Glutamatergic neuron (in vitro differentiated cells): ENCODE measurements around the gene SMIM17. TPM values are rescaled to one million over a fixed set of nuclear protein-coding genes. Genes with fewer than 3 reads are reported as not detected.

Source experiments
- DNase-seq: peaks from one replicate; pipeline ENCODE4 v3.0.0; 2022
- H3K27ac Mint-ChIP-seq: one replicate; pipeline ENCODE4 v1.8.0; 2020; ENCODE audit warnings: mild to moderate bottlenecking, mixed read lengths, inconsistent platforms; ENCODE audit not compliant: unreplicated experiment
- H3K27me3 Mint-ChIP-seq: one replicate; pipeline ENCODE4 v1.8.0; 2020; ENCODE audit warnings: mild to moderate bottlenecking, moderate library complexity, mixed read lengths, inconsistent platforms; ENCODE audit not compliant: unreplicated experiment
- H3K36me3 Mint-ChIP-seq: one replicate; pipeline ENCODE4 v1.8.0; 2020; ENCODE audit warnings: mild to moderate bottlenecking, mixed read lengths, inconsistent platforms; ENCODE audit not compliant: unreplicated experiment
- H3K4me1 Mint-ChIP-seq: one replicate; pipeline ENCODE4 v1.8.0; 2020; ENCODE audit warnings: mild to moderate bottlenecking, low read depth, mixed read lengths, inconsistent platforms; ENCODE audit not compliant: unreplicated experiment
- H3K4me3 Mint-ChIP-seq: one replicate; pipeline ENCODE4 v1.8.0; 2020; ENCODE audit warnings: mild to moderate bottlenecking, mixed read lengths, inconsistent platforms; ENCODE audit not compliant: unreplicated experiment
- H3K9me3 Mint-ChIP-seq: one replicate; pipeline ENCODE4 v1.8.0; 2020; ENCODE audit warnings: mild to moderate bottlenecking, moderate library complexity, mixed read lengths, inconsistent platforms; ENCODE audit not compliant: unreplicated experiment
- total RNA-seq: library from RNA; stranded (reverse); fragmentation: NEBNext Ultra II Directional; extraction: Animal tissue kit (Norgen Biotek cat#: 25700); gene quantifications from one replicate; pipeline ENCODE4 v1.2.1, GENCODE V29; 2021; ENCODE audit not compliant: unreplicated experiment
- TF ChIP-seq, protein P1 (sequence below): fragments of 200-600 bp; sonication (generic); IDR thresholded peaks from one replicate; pipeline ENCODE4 v1.5.0; 2021; ENCODE audit not compliant: partially characterized antibody, unreplicated experiment

Gene SMIM17
- total RNA-seq, 1 donor from 2014 or later: 2.7 TPM

DNA sequence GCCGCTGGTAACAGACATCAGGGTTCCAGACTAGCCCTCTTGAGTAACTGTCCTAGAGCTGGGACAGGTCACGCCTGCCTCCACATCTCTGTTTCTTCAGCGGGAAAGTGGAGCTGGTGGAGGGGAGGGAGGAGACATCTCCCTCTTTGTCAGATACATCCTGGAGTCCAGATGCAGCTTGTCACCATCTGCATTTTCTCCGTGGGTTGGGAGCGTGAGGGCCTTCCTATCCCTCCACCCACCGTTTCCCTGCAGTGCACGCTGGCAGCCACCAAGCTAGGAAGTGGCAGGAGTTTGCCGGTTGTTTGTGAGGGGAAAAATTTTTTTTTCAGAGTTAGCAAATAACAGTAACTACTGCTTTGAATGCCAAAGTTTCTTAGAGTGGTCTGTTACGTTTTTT lies 20.0 kb upstream of the SMIM17 start:
- Mint-ChIP-seq H3K27ac (no peak overlapping the region), H3K4me1 (no peaks in the 10 kb centered on the region), H3K4me3 (no peak overlapping the region), H3K9me3 (peaks cover 33% of the 10 kb centered on the region), H3K27me3 (peaks cover 6% of the 10 kb centered on the region), H3K36me3 (peaks cover 40% of the 10 kb centered on the region)
- no peak for DNase-seq
- TF ChIP-seq, protein P1, sequence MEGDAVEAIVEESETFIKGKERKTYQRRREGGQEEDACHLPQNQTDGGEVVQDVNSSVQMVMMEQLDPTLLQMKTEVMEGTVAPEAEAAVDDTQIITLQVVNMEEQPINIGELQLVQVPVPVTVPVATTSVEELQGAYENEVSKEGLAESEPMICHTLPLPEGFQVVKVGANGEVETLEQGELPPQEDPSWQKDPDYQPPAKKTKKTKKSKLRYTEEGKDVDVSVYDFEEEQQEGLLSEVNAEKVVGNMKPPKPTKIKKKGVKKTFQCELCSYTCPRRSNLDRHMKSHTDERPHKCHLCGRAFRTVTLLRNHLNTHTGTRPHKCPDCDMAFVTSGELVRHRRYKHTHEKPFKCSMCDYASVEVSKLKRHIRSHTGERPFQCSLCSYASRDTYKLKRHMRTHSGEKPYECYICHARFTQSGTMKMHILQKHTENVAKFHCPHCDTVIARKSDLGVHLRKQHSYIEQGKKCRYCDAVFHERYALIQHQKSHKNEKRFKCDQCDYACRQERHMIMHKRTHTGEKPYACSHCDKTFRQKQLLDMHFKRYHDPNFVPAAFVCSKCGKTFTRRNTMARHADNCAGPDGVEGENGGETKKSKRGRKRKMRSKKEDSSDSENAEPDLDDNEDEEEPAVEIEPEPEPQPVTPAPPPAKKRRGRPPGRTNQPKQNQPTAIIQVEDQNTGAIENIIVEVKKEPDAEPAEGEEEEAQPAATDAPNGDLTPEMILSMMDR: no peak

DNA sequence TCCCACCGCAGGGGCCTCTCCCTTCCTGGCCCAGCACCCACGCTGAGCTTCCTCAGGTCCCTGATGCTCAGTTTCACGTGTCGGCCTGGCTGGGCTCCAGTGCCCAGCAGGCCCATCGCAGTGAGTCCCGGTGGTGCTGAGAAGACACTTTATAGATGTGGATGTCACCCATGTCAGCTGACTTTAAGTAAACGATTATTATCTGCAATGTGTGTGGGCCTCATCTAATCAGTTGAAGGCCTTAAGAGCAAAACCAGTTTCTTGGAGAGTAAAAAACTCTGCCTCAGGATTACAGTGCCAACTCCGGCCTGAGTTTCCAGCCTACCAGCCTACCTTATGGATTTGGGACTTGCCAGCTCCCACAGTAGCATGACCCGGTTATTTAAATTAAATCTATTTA lies 17.3 kb upstream of the SMIM17 start:
- H3K4me3 Mint-ChIP-seq: no peak overlapping the region
- H3K27me3 Mint-ChIP-seq: peaks cover 6% of the 10 kb centered on the region
- peaks cover 40% of the 10 kb centered on the region for H3K36me3 Mint-ChIP-seq
- DNase-seq: no peak
- TF ChIP-seq, protein P1: no peak
- no peak overlapping the region for H3K27ac Mint-ChIP-seq
- peaks cover 35% of the 10 kb centered on the region for H3K9me3 Mint-ChIP-seq
- no peaks in the 10 kb centered on the region for H3K4me1 Mint-ChIP-seq

DNA sequence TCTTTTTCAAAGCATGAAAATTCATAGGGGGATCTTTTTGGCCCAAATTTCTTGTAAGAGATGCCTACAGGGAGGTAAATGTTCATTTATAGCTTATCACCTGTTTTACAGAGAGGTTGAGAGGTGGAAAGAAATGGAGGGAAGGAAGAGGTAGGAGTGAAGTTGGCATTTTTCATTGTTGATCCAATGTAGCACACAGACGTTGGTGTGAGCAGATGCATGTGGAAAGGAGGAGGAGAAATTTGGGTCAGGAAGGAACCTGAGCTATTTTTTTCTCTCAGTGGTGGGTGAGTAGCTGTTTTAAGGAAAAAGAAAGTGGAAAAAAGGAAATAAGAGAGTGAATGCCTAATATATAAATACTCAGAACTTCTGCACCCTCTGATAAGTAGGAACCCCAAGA lies 9.9 kb upstream of the SMIM17 start:
- Mint-ChIP-seq H3K36me3 (peaks cover 42% of the 10 kb centered on the region), H3K27ac (no peak overlapping the region), H3K4me3 (no peak overlapping the region), H3K9me3 (peaks cover 27% of the 10 kb centered on the region), H3K4me1 (no peaks in the 10 kb centered on the region), H3K27me3 (peaks cover 10% of the 10 kb centered on the region)
- DNase-seq: no peak
- TF ChIP-seq, protein P1: no peak

DNA sequence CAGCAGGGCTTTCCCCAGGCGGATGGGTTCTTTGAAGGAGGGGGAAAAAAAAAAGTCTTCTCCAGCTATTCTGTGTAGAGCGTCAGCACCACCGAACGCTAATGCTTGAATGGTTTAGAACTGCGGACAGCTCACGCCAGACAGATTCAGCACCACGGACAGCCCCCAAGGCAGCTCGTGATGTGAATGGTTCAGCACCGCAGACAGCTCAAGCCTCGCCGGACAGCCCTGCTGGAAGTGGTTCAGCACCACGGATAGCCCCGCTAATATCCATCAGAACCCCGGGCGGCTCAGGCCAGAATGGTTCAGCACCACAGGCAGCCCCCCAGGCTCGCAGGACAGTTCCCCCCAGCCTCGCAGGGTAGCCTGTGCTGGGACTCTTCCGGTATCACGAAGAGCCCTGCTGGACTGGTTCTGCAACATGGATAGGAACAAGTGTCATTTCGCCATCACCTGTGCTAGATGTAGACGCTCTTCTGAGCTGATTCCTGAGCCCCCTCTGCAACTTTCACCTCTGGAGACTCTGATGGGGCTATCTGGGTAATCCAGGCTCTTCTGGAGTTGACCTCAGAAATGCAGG lies 4.9 kb upstream of the SMIM17 start:
- Mint-ChIP-seq H3K4me3 (no peak overlapping the region), H3K27me3 (peaks cover 3% of the 10 kb centered on the region), H3K36me3 (peaks cover 30% of the 10 kb centered on the region), H3K9me3 (peaks cover 13% of the 10 kb centered on the region), H3K4me1 (no peaks in the 10 kb centered on the region), H3K27ac (no peak overlapping the region)
- TF ChIP-seq, protein P1: no peak
- DNase-seq: no peak

DNA sequence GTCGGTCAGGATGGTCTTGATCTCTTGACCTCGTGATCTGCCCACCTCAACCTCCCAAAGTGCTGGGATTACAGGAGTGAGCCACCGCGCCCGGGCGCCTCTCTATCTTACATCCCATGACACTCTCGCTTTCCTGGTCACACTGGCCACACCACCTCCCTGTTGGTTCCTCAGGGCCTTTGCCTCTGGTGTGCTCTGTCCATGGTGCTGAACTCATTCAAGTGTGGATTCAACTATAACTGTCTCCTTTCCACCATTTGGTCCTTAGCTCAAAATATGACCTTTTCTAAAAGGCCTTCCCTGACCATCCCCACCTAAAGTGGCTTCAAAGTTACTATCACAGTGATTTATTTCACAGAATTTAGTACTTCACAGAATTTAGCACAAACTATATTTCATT lies 3.7 kb upstream of the SMIM17 start:
- Mint-ChIP-seq H3K9me3 (peaks cover 11% of the 10 kb centered on the region), H3K27me3 (peaks cover 7% of the 10 kb centered on the region), H3K36me3 (peaks cover 28% of the 10 kb centered on the region), H3K4me1 (no peaks in the 10 kb centered on the region), H3K27ac (no peak overlapping the region), H3K4me3 (no peak overlapping the region)
- TF ChIP-seq, protein P1: no peak
- no peak for DNase-seq
